ENCODE measurements around the gene ERBIN. TPM values are rescaled to one million over a fixed set of nuclear protein-coding genes. Genes with fewer than 3 reads are reported as not detected.

Gene ERBIN
- total and polyA plus RNA-seq, 2 experiments from 2014 or later, result 15.6 to 26.4 TPM

DNA sequence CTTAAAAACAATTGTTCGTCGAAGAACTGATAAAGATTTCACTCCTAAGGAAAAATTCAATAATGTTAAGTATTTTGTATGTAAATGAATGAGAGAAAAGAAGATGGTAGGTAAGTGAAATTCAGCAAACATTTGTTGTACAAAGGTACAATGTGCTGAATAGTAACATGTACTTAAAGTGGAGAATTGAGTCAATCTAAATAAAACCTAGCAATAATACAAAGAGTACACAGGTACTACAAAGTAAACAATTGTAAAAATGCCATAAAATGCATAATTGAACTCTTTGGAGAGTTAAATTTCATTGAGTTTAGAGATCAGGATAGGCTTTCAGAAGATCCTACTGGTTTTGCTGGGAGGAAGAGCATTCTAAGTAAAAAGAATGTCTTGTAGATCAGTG lies 82.9 kb downstream of the ERBIN start:
- Mint-ChIP-seq H3K36me3 (ENCODE audit: low read depth) (peaks cover 16% of the 10 kb centered on the region), H3K4me3 (no peak overlapping the region), H3K27me3 (ENCODE audit: insufficient read depth, low read depth, poor library complexity) (peaks cover 1% of the 10 kb centered on the region), H3K9me3 (no peaks in the 10 kb centered on the region), H3K27ac (no peak overlapping the region), H3K4me1 (no peaks in the 10 kb centered on the region; the same call in 2 of the 3 replicates)
- H3K79me2 ChIP-seq (replicated peaks; ENCODE audit: insufficient read depth), result peaks cover 33% of the 10 kb centered on the region
- no peaks in the 10 kb centered on the region; the same call in 1 of the 2 replicates for H4K20me1 ChIP-seq (replicated peaks; ENCODE audit: insufficient read depth)
- H3F3A ChIP-seq (replicated peaks; ENCODE audit: low read depth), result no peaks in the 10 kb centered on the region
- no peaks in the 10 kb centered on the region for H3K4me1 ChIP-seq (ENCODE audit: insufficient read depth)
- no peak overlapping the region for H2AFZ ChIP-seq
- no peak for TF ChIP-seq JUNB (IDR thresholded peaks at IDR 0.05; ENCODE audit: unreplicated experiment)
- TF ChIP-seq, protein P1, sequence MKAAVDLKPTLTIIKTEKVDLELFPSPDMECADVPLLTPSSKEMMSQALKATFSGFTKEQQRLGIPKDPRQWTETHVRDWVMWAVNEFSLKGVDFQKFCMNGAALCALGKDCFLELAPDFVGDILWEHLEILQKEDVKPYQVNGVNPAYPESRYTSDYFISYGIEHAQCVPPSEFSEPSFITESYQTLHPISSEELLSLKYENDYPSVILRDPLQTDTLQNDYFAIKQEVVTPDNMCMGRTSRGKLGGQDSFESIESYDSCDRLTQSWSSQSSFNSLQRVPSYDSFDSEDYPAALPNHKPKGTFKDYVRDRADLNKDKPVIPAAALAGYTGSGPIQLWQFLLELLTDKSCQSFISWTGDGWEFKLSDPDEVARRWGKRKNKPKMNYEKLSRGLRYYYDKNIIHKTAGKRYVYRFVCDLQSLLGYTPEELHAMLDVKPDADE (IDR thresholded peaks at IDR 0.05), result no peak
- TF ChIP-seq, protein P2, sequence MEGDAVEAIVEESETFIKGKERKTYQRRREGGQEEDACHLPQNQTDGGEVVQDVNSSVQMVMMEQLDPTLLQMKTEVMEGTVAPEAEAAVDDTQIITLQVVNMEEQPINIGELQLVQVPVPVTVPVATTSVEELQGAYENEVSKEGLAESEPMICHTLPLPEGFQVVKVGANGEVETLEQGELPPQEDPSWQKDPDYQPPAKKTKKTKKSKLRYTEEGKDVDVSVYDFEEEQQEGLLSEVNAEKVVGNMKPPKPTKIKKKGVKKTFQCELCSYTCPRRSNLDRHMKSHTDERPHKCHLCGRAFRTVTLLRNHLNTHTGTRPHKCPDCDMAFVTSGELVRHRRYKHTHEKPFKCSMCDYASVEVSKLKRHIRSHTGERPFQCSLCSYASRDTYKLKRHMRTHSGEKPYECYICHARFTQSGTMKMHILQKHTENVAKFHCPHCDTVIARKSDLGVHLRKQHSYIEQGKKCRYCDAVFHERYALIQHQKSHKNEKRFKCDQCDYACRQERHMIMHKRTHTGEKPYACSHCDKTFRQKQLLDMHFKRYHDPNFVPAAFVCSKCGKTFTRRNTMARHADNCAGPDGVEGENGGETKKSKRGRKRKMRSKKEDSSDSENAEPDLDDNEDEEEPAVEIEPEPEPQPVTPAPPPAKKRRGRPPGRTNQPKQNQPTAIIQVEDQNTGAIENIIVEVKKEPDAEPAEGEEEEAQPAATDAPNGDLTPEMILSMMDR (conservative IDR thresholded peaks at IDR 0.05; ENCODE audit: low read depth in 2 of 2), result no peak
- no peak for TF ChIP-seq EZH2 (IDR thresholded peaks at IDR 0.05; ENCODE audit: low read depth, unreplicated experiment)
- TF ChIP-seq NANOG (IDR thresholded peaks at IDR 0.05; ENCODE audit: borderline replicate concordance), result no peak
- TF ChIP-seq STAT1 (IDR thresholded peaks at IDR 0.05; ENCODE audit: unreplicated experiment), result no peak
- no peak for TF ChIP-seq ZNF114 (CRISPR knock-in tag; IDR thresholded peaks at IDR 0.05)
- TF ChIP-seq POLR2AphosphoS5 (IDR thresholded peaks at IDR 0.05; ENCODE audit: low read depth), result no peak
- no peak for TF ChIP-seq ZNF331 (CRISPR knock-in tag; IDR thresholded peaks at IDR 0.05; ENCODE audit: low read depth)
- TF ChIP-seq, protein P3, sequence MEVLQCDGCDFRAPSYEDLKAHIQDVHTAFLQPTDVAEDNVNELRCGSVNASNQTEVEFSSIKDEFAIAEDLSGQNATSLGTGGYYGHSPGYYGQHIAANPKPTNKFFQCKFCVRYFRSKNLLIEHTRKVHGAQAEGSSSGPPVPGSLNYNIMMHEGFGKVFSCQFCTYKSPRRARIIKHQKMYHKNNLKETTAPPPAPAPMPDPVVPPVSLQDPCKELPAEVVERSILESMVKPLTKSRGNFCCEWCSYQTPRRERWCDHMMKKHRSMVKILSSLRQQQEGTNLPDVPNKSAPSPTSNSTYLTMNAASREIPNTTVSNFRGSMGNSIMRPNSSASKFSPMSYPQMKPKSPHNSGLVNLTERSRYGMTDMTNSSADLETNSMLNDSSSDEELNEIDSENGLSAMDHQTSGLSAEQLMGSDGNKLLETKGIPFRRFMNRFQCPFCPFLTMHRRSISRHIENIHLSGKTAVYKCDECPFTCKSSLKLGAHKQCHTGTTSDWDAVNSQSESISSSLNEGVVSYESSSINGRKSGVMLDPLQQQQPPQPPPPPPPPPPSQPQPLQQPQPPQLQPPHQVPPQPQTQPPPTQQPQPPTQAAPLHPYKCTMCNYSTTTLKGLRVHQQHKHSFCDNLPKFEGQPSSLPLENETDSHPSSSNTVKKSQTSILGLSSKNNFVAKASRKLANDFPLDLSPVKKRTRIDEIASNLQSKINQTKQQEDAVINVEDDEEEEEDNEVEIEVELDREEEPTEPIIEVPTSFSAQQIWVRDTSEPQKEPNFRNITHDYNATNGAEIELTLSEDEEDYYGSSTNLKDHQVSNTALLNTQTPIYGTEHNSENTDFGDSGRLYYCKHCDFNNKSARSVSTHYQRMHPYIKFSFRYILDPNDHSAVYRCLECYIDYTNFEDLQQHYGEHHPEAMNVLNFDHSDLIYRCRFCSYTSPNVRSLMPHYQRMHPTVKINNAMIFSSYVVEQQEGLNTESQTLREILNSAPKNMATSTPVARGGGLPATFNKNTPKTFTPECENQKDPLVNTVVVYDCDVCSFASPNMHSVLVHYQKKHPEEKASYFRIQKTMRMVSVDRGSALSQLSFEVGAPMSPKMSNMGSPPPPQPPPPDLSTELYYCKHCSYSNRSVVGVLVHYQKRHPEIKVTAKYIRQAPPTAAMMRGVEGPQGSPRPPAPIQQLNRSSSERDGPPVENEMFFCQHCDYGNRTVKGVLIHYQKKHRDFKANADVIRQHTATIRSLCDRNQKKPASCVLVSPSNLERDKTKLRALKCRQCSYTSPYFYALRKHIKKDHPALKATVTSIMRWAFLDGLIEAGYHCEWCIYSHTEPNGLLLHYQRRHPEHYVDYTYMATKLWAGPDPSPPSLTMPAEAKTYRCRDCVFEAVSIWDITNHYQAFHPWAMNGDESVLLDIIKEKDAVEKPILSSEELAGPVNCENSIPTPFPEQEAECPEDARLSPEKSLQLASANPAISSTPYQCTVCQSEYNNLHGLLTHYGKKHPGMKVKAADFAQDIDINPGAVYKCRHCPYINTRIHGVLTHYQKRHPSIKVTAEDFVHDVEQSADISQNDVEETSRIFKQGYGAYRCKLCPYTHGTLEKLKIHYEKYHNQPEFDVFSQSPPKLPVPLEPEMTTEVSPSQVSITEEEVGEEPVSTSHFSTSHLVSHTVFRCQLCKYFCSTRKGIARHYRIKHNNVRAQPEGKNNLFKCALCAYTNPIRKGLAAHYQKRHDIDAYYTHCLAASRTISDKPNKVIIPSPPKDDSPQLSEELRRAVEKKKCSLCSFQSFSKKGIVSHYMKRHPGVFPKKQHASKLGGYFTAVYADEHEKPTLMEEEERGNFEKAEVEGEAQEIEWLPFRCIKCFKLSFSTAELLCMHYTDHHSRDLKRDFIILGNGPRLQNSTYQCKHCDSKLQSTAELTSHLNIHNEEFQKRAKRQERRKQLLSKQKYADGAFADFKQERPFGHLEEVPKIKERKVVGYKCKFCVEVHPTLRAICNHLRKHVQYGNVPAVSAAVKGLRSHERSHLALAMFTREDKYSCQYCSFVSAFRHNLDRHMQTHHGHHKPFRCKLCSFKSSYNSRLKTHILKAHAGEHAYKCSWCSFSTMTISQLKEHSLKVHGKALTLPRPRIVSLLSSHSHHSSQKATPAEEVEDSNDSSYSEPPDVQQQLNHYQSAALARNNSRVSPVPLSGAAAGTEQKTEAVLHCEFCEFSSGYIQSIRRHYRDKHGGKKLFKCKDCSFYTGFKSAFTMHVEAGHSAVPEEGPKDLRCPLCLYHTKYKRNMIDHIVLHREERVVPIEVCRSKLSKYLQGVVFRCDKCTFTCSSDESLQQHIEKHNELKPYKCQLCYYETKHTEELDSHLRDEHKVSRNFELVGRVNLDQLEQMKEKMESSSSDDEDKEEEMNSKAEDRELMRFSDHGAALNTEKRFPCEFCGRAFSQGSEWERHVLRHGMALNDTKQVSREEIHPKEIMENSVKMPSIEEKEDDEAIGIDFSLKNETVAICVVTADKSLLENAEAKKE (CRISPR knock-in tag; IDR thresholded peaks at IDR 0.05), result no peak
- no peaks in the 10 kb centered on the region for H3K27me3 ChIP-seq (ENCODE audit: insufficient read depth)
- no peaks in the 10 kb centered on the region for H3K36me3 ChIP-seq (ENCODE audit: insufficient read depth)
- no peak for ATAC-seq
- H3K4me2 ChIP-seq, result no peak overlapping the region
- H3K4me3 ChIP-seq, result no peak overlapping the region
- DNase-seq (ENCODE audit: low spot score), result no peak
- no peaks in the 10 kb centered on the region for H3K9me2 ChIP-seq (ENCODE audit: insufficient read depth)
- H3K27ac ChIP-seq (ENCODE audit: low read depth), result no peak overlapping the region
